8988T (cell line): Measurements from ENCODE around the gene KCNJ1.
A peak's percentile ranks its signal among the peaks of the same experiment; 100 is the strongest.

Experiments used
- DNase-seq: peaks from one replicate; pipeline ENCODE4 v3.0.0; 2011

KCNJ1 gene

DNA sequence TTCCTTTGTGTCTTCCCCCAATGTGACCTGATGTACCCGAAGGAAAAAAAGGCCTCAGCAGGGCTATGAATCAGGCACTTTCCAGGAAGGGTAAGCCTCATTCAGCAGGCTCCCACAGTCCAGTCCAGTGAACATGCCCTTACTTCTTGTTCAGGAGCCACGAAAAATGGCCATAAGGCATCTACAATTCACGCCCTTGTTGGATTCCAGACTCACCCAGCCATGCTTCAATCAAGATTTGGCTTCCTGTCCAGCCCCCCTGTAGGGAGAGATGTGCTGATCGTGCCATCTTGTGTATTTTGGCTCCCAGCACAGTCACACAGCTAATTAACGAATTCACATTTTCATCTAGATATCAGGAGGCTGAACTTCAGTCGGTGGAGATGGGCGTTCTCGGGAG lies 14.1 kb upstream of the KCNJ1 start:
- DNase-seq: no peak

DNA sequence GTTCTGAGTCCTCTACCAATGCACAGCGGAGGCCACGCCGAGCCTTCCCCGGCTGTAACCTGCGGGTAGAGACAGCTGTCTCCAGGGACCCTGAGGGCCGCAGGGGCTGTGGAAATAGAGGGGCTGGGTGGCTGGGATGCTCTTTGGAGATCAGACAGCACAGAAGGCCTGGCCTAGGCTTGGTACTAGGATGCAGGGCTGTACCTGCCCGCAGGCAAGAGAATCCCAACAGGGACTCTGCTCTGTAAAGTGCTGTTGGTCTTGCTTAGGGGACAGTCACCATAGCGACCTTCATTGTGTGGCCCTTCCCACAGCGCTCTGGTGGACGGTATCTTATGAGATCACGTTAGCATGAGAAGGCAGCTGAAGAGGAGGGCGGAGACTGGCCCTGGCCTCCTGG lies 12.7 kb upstream of the KCNJ1 start:
- no peak for DNase-seq

DNA sequence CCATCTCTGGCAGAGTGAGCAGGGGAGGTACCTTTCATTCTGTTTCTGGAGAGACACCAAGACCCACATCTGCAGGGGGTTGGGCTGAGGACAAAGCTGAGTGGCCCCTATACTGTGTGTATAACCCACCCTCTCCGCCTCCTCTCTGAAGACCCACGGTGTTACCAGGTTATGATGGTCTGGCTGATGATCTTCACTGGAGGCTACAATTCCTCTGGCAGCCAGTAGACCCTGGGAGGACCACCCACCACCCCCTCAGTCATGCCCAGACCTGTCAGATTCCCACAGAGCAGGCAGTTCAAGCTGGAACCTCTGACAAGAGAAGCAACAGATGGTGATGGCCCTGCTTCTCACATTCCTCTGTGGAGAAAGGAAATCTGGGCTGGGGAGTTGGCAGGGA lies 11.4 kb upstream of the KCNJ1 start:
- DNase-seq: no peak

DNA sequence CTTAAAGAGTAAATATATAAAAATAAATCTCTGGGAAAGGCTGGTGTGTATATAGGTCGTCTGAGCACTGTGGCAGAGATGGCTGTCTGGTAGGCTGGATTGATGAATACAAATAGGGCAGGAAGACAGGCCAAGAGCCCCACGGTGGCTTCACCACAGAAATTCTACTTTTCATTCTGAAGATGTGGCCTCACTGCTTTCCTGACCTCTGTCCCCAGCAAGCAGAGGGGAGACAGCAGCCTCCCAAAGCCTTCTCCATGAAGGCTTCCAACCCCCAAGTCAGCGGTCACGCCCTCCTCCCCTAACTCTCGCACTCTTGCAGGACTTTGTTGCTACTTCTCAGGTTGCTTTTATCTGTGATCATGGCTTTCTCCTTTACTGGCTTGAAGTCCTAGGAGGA lies 10.6 kb upstream of the KCNJ1 start:
- no peak for DNase-seq

DNA sequence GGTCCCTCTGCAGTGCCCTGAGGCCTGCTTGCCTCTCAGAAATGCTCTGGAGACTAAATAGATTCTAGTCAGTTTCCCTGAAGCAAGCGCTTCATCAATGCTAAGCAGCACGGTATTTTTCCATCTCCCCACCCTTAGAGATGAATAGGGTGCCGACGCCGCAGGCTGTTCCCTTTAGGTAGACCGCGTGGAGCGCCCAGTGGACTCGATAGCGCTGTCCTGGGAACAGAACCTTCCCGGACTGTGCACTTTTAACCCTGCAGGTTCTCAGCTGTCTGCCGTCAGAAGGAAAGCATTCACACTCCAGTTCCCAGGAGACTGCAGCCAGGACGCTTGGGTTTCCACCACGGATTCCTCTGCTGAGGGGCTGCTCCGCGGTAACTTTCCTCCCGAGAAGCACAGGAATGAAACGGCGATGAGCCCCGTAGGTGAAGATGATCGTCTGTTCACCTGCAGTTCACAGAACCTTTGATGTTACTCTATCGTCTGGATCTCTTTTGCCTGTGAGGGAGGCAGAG lies 9.1 kb upstream of the KCNJ1 start:
- no peak for DNase-seq

DNA sequence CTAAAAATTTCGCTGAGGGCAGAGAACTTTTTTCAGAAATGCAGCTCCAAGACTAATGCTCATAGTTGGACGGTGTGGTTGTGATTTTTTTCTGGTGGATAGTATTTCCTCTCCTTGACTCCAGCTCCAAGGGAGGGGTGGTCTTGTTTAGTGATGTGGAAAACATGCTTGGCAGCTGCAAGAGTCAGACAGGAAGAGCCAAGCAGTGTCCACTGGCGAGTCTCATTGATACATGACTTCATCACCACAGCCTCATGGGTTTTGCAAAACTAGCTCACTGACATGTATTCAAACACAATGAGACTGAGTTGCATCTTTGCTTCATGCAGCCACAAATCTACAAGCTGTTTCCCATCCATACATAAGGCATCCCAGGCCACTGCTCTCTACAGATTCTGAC lies 7.3 kb upstream of the KCNJ1 start:
- DNase-seq: no peak

DNA sequence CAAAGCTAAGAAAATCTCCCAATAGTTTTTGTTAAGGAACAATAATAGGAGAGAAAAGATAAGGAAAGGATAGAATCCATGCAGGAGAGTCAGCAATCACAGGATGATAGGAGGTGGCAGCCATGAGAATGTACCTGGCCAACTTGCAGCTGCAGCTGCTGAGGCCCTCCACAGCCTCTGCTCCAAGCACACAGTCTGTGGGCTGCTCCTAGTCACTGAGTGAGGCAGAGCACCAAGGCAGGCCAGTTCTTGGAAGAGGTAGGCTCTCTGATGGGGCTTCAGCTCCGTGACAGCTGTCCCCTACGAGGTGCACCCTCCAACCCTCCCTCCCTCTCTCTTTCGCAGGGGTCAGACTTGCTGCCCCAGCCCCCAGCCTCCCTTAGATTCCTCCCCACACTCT lies 5.5 kb upstream of the KCNJ1 start:
- no peak for DNase-seq

DNA sequence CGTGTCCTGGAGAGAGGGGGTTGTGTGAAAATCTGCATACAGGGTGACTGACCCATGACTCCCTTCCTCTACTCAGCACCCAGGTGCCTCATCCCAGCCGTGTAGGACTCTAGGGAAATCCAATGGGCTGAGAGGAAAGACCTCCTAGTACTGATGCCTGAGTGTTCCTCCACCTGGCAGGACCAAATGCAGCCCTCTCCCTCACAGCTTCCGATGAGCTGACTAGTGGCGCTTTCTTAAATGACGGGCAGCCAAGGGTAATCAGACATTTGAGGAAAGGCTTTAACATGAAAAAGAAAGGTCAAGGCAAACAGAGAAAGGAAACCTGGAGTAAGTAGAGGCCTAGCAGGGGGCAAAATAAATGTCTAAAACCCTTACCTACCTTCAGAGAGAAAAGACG lies 5.0 kb upstream of the KCNJ1 start:
- no peak for DNase-seq

DNA sequence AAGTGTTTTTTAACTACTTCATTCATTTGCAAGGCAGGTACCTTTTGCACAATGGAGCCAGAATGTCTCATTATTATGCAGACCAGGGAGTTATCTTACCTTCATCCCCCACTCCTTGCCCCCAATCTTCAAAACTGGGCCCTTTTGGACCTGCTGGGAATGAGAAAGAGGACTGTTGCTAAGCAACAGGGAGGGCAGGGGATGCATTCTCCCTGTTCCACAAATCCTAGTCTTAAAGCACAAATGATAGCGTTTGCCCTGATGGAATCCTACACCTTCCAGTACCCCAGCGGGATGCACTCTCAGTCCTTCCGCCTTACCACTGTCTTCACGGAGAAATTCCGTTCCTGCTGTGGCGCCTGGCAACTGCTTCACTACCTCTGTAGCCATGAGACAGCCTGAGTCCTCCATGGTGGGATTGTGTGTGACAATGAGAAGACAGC lies 4.1 kb upstream of the KCNJ1 start:
- DNase-seq: no peak

DNA sequence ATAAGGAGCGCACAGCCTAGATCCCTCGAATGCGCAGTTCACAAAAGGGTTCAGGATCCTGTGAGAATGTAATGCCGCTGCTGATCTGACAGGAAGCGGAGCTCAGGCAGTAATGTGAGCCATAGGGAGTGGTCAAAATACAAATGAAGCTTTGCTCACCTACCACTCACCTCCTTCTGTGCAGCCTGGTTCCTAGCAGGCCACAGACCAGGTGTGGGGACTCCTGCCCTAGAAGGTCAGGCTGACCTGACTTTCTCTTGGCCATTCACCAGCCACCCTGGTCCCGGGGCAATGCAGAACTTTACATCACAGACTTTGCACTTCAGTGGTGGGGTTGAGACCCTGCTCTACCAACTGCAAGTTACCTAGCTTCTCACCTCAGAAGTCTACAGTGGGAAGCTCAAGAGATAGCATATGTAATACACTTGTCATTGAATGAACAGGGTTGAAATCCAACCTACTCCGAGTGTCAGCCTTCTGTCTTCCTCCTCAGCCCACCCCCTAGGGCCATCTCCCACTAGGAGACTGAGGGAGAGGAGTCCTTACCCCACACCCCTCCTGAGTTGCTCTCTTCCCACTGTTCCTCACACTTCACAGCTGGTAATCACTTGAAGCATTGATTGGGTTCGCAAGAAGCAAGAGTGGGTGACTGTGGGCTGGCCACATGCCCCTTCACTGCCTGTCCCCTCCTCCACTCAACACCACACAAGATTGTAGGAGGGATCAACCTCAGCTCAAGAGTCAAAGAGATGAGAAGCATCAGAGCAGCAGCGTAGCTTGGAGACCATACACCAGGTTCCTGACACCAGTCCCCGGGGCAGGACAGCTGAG lies 2.0 kb upstream of the KCNJ1 start:
- DNase-seq: no peak

DNA sequence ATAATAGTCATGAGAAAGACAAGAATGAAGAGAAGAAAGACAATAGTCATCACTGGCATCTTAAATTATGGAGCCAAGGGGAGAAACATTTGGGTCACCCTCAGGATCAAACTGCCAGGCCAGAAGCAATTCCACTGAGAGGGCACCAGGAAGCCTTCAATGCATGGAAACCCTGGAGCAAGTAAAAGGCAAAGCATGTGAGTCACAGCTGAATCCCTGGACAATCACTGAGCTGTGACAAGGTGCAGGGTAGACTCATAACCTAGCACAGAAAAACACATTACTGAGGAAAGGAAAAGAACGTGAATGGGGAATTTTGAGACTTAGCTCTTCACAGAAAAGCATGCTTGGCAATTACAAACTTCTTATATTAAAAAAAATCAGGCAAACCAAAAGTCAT lies 1.6 kb downstream of the KCNJ1 start:
- DNase-seq: no peak

DNA sequence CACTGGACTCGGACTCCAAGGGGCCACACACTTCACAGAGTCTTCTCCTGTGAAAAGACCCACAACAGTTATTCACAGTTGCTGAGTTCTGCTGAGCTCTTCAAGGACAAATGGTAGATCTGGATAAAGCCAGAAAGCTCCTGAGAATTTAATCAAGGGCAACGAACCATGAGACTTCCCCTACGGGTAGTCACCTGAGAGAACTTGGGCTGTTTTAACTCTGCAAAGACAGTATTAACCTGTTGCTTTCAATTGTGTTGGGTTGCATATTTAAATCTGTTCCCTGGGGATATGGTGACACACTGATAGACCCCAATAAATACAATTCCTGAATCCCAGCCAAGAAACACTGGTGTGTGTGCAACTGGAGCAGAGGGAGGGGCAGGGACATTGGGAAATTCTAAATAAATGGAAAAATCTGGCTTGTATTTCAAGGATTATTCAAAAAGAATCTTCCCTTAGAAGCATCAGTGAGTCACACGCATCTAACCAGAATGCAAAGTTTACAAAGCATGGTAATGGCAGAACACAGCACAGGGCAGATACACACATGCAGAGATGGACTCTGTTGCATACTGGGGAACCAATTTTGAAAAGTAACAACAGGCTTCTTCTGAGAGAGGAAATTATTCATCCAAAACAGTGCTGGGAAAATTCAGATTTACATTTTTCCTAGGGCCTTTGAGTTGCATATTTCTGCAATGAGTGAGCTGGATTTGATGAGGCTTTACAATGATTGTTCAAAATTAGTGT lies 4.0 kb downstream of the KCNJ1 start:
- DNase-seq: no peak

DNA sequence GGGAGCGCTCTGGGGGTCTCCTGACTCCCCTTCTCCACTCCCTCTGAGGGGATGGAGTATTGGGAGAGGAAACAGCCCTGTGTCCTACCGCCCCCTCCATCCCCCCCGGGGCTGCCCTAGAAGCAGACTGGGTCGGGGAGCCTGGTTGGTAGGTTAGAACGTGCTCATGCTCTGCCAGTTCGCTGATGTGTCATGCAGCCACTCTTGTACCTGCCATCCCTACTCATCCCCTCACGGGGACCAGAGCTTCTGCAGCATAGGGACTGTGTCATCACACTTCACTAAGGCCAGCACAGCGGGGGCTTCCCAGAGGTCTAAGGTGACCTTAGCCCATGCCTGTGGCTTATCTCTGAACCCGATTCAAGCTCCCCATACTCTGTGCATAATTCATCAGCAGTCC lies 4.7 kb downstream of the KCNJ1 start:
- DNase-seq: no peak

DNA sequence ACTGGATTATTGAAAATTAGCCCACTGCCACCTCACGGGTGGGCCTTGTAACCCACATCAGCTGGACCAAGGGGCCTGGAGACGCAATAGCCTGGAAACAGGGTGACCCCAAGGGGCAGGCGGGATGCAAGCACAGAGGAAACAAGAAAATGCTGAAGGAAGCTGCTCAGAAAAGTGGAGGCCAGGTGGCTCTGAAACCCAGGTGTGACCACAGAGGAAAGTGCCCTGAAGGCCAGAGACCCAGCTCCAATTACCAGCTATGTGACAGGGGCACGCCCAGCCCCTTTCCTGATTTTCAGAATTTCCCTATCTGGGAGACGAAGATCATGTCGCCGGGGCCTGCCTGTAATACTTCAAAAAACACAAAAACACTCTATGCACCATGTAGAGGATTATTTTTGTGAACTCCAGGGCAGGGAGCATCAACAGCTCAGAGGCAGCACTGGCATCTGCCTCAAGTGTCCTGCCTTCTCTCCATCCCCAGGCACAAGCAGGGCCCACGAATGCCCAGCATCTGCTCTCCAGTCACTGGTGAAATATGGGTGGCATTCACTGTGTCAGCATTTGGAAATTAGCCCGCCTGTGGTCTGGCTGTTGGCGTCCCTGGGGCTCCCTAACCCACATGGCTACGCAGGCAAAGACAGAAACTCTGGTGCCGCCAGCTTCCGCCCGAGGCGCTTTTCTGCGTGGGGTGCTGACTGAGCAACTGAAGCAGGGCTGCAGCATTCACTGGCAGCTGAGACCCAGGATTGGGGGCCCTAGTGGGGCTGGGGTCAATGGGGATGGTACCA lies 6.3 kb downstream of the KCNJ1 start:
- no peak for DNase-seq

DNA sequence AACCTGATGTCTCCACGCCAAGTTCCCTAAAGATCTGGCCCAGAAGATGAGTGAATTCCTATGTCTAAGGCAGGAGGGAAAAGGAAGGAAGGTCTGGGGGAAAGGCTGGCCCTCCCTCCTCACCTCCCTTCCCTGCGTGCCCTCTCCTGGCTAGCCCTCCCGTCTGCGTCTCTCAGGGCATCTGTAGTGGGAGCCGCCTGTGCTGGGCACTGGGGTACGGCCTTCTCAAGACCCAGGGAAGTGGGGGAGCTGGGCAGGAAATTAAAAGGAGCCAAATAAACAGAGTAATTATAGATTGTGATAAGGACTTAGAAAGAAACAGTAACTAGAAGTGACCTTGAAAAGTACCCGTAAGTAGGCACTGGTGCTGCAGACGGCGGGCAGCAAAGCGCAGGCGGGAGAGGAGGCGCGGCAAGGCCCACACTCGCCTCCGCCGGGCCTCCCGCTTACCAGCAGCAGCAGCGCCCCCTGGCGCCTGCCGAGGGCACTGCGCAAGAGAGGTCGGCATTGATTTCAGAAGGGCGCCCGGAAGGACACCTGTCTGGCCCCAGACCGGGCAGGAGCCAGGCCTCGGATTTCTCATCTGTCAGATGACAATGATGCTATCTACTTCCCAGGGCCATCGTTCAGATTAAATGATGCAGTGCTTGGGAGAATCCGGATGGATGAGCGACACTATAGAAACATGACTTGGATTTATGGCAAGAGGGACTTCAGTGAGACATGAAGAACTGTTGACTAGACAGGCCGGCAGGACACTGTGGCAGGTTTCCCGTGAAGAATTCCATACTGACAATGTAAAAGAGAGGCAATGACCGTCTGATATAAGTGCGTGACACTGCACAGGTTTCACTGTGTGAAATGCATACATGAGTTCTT lies 7.3 kb downstream of the KCNJ1 start:
- peak; percentile 65 for DNase-seq

DNA sequence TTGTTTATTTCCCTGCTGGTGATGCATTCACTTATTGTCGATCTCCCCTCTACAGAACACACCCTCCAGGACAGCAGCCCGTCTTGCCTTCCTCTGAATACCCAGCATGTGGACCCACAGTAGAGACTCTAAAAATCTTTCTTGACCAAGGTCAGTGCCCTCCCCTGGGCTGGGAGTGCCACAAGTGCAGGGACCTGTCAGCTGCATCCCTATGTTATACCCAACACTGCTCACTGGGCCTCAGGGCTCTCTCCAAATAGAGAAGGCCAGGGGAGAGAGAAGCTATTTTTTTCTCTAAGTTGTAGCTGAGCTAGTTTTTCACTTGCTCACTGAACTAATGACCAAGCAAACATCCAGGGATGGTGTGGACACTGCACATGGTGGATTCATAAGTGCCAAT lies 9.8 kb downstream of the KCNJ1 start:
- DNase-seq: no peak

DNA sequence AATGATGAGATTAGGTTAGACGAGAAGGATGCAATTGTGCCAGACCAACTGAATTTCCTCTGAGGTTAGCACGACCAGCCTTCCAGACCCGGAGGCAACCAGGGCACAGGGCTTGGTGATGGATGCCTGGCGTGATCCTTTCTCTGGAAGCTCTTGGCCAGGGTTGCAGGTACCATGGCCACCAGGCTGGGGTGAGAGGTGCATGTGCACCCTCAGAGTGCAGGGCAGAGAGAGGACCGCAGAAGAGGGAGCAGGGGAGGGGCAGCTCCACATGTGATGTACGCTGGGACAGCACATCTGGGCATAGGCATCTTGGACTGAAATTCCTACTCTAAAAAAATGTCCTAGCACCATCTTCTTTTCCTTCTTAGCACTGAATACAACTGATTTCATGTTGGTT lies 10.9 kb downstream of the KCNJ1 start:
- DNase-seq: no peak

DNA sequence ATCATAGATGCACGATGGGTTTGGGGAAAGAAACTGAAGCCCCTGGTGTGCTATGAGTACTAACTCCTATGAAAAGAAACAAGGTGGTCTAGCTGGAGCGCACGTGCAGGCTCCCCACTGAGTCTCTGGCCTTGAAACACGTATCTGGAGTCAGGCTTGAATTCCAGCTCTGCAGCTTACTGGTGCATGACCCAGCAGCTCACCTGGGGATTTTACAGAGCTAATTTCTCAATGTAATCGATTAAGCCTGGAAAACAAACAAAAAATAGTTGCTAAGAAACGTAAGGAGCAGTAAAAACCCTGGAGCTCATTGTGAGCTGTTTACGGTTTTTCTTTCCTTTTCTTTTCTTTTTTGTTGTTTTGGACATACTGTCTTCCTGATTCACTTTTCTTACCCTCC lies 12.3 kb downstream of the KCNJ1 start:
- no peak for DNase-seq

DNA sequence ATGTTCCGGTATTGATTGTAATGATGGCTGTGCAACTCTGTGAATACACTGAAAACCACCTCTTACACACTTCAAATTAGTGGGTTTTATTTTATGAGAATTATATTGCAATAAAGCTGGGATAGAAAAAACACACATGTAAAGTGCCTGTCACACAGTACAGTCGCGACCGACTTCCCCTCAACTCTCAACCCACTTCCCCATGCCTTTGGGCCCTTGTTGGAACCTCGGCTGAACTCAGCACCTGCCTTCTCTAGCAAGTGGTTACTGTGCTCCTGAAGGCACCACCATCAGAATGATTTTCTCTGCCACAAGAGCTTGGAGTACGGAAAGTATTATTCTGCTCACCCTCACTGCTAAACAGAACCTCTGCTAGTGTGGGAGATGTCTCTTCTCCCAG lies 13.5 kb downstream of the KCNJ1 start:
- no peak for DNase-seq

DNA sequence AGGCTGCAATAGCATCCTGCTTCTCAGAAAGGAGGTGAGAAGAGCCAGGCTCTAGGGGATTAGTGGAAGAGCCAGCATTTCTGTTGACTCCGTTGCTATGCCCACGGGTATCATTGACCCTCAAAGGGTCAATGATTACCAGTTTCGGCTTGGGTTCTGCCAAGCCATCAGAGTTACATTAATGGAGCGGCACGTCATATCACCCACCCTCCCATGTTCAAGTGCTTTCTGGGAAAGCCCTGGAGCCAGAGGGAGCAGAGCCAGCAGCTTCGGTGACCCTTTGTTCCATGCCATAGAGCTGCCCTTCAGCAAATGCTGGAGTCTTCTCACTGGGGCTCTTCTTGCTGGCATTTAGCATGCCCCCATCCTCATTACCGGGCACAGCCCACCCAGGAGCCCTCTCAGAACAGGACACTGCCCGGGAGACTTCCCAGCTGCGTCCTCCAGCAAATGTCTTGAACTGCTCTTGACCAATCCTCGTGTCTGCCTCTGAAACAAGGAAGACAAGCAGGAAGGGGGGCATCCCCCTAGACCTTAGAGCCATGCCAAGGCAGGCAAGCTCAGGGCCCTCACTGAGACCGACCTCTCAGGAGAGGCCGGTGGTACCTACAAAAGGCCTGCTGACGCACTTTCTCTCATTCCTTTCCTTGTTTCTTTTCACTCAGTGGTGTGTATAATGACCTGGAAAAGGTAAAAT lies 14.6 kb downstream of the KCNJ1 start:
- DNase-seq: no peak

DNA sequence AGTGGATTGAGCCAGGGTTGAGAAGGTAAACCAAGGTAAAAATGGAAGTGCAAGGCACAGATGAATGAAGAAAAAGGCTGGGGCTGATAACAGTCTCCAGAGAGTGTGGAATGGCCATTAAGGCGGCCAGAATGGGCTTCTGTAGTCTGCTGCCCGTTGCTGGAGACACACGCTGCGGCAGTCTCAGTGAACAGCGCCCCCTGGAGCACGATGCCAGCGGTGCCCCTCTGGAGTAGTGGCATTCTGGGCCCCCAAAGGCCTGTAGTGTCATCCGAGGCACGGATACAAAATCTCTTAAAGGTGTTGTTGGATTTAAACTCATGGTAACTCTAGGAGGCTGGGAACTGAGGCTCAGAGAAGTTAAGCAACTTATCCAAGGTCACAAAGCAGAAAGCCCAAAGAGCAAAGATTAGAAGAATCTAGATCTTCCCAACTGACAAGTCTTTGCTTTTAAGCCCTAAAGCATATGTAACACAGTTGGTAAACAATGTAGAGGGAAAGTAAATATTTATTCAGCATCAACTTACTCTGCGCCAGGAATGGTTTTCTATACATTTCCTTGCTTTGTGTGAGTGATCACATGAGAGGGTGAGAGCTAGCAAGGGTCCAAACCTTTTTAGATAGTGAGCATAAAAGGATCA lies 18.2 kb downstream of the KCNJ1 start:
- DNase-seq: peak; percentile 72
